Sigmoid colon (tissue), 7 donors: ENCODE results near the gene CSNK1D. TPM values are rescaled to one million over a fixed set of nuclear protein-coding genes. Genes with fewer than 3 reads are reported as not detected.

Source experiments
- DNase-seq: peaks from one replicate; pipeline ENCODE4 v3.0.0-alpha.2; 2019
- H3K27ac ChIP-seq, 4 donors: fragments of 200-600 bp; sonication (generic); one replicate each; pipeline ENCODE4 v1.5.1; 2016 to 2019; ENCODE audit warnings: mild to moderate bottlenecking in 1 of 4
- H3K27me3 ChIP-seq, 3 donors: fragments of 200-600 bp; sonication (generic); one replicate each; pipeline ENCODE4 v1.5.1; 2019; ENCODE audit warnings: mild to moderate bottlenecking in 1 of 3
- H3K36me3 ChIP-seq, 4 donors: fragments of 200-600 bp; sonication (generic); one replicate each; pipeline ENCODE4 v1.5.1; 2016 to 2019
- H3K4me1 ChIP-seq, 4 donors: fragments of 200-600 bp; sonication (generic); one replicate each; pipeline ENCODE4 v1.5.1; 2017 to 2019
- H3K4me3 ChIP-seq, 4 donors: fragments of 200-600 bp; sonication (generic); one replicate each; pipeline ENCODE4 v1.5.1; 2017 to 2019; ENCODE audit warnings: mild to moderate bottlenecking in 2 of 4, moderate library complexity in 1 of 4
- H3K9me3 ChIP-seq, 4 donors: fragments of 200-600 bp in 3 of 4; sonication (generic) in 3 of 4; one replicate each; pipeline versions ENCODE4 v1.5.1 to v1.6.1; 2013 to 2019
- CTCF ChIP-seq, 4 experiments: fragments of 450-650 bp in 3 of 4; fragments of 200-600 bp in 1 of 4; IDR thresholded peaks; one replicate each; pipeline ENCODE4 v1.5.1; 2016 to 2019; ENCODE audit warnings: antibody characterized with exemption in 4 of 4, mild to moderate bottlenecking in 3 of 4, moderate library complexity in 2 of 4
- EP300 ChIP-seq, 4 donors: sonication (generic); formaldehyde crosslinking; IDR thresholded peaks; one replicate each; pipeline ENCODE4 v1.6.1; 2017; ENCODE audit warnings: antibody characterized with exemption in 4 of 4
- POLR2A ChIP-seq, 2 donors: fragments of 450-650 bp; IDR thresholded peaks; one replicate each; pipeline ENCODE4 v1.6.1; 2016; ENCODE audit warnings: antibody characterized with exemption in 2 of 2, mild to moderate bottlenecking in 2 of 2, moderate library complexity in 2 of 2
- POLR2AphosphoS5 ChIP-seq, 4 donors: sonication (generic); formaldehyde crosslinking; IDR thresholded peaks; one replicate each; pipeline ENCODE4 v1.6.1; 2017; ENCODE audit warnings: antibody characterized with exemption in 4 of 4
- WGBS, 2 donors: extraction: QIAGEN DNeasy Blood & Tissue Kit; methylation state at CpG; one replicate each; pipeline ENCODE4 v1.1.7; 2013; 5-methylcytosine and 5-hydroxymethylcytosine counted together
- intact Hi-C: fragments of 100-400 bp; cut with DNase I; formaldehyde crosslinking; loops from one replicate; pipeline ENCODE4 v1.15.1; 2023
- polyA plus RNA-seq, 3 donors: library from polyadenylated mRNA; stranded (reverse); fragments of 200-250 nt; gene quantifications; one replicate each; pipeline ENCODE4 v1.2.3, GENCODE V29; 2013
- total RNA-seq, 4 donors: library from RNA; depleted of rRNA; stranded (reverse); fragments of >200 nt; gene quantifications; one replicate each; pipeline ENCODE4 v1.1.0, GENCODE V29; 2016
- donor health status: healthy with polysubstance abuse.
- donor health status: Bipolar disorder and iron deficiency.
- donor health status: healthy.

CSNK1D gene
- total and polyA plus RNA-seq, 7 donors, result 45.1 to 142 (median 55.9) TPM

DNA sequence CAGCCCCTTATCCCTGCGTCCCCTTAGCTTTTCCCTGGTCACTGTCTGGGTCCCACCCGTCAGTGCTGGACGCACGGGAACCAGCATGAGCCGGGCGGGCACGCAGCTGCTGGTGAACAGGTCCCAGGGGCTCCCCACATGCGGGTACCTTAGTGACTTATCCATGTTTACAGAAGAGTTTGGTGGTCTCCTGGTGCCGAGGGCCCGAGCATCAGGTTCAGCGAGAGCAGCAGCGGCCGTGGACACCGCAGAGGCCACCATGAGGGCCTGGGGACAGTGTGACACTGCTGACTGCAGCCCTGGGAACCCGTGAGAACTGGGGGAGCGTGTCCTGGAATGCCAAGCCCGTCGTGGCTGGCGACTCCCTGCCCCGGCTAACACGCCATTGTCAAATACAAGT is 37.4 kb upstream of the CSNK1D start:
- no peak for DNase-seq
- Histone ChIP-seq H3K4me3 (no peak overlapping the region), H3K36me3 (no peaks in the 10 kb centered on the region), H3K9me3 (no peaks in the 10 kb centered on the region), H3K4me1 (no peaks in the 10 kb centered on the region), H3K27ac (no peak overlapping the region), H3K27me3 (peaks cover 17 to 49% (median 33%) of the 10 kb centered on the region in 3 donors)
- TF ChIP-seq EP300 (IDR thresholded peaks at IDR 0.05) (no peak), POLR2A (IDR thresholded peaks at IDR 0.05) (no peak), POLR2AphosphoS5 (IDR thresholded peaks at IDR 0.05) (no peak), CTCF (IDR thresholded peaks at IDR 0.05) (no peak)
- 85 to 92% methylated on average over 21 of the region's 21 CpGs for WGBS, 2 donors
- intact Hi-C loops, result no loop called here

GRCh38 chr17:82309656-82310570 is 36.4 kb upstream of the CSNK1D start:
- no peaks in the 10 kb centered on the region for H3K9me3 ChIP-seq
- no peak overlapping the region for H3K4me3 ChIP-seq
- no peaks in the 10 kb centered on the region for H3K4me1 ChIP-seq
- intact Hi-C loops, result no loop called here
- TF ChIP-seq POLR2A (IDR thresholded peaks at IDR 0.05) (no peak), EP300 (IDR thresholded peaks at IDR 0.05) (no peak), POLR2AphosphoS5 (IDR thresholded peaks at IDR 0.05) (no peak), CTCF (IDR thresholded peaks at IDR 0.05) (no peak)
- H3K27ac ChIP-seq, result no peak overlapping the region
- H3K27me3 ChIP-seq, result peaks cover 8 to 39% (median 23%) of the 10 kb centered on the region in 3 donors
- H3K36me3 ChIP-seq, result no peaks in the 10 kb centered on the region
- no peak for DNase-seq
- 53 to 82% methylated on average over 27 of the region's 27 CpGs for WGBS, 2 donors

GRCh38 chr17:82305727-82306300 is 32.3 kb upstream of the CSNK1D start:
- H3K36me3 ChIP-seq, result no peaks in the 10 kb centered on the region
- H3K9me3 ChIP-seq, result no peaks in the 10 kb centered on the region
- DNase-seq, result no peak
- TF ChIP-seq CTCF (IDR thresholded peaks at IDR 0.05), result no peak
- intact Hi-C loops, result no loop called here
- no peak overlapping the region for H3K4me3 ChIP-seq
- WGBS, 2 donors, result 65 to 89% methylated on average over 20 of the region's 20 CpGs
- peaks cover 0 to 6% (median 4%) of the 10 kb centered on the region in 3 donors for H3K27me3 ChIP-seq
- H3K27ac ChIP-seq, result peak overlapping the region in 3 of 4 donors; percentile 31 to 74 (median 40)
- H3K4me1 ChIP-seq, result peaks cover 0 to 5% (median 3%) of the 10 kb centered on the region in 4 donors

- Histone ChIP-seq H3K4me3 (no peak overlapping the region), H3K36me3 (no peaks in the 10 kb centered on the region), H3K27me3 (no peaks in the 10 kb centered on the region), H3K9me3 (no peaks in the 10 kb centered on the region), H3K4me1 (peaks cover 0 to 7% (median 6%) of the 10 kb centered on the region in 4 donors), H3K27ac (peak overlapping the region in 3 of 4 donors; percentile 31 to 74 (median 40))
- TF ChIP-seq EP300 (IDR thresholded peaks at IDR 0.05) (no peak), CTCF (IDR thresholded peaks at IDR 0.05) (no peak), POLR2A (IDR thresholded peaks at IDR 0.05) (no peak), POLR2AphosphoS5 (IDR thresholded peaks at IDR 0.05) (no peak)
- 87 to 90% methylated on average over 23 of the region's 23 CpGs for WGBS, 2 donors
- no peak for DNase-seq
- intact Hi-C loops, result no loop called here
Observed at GRCh38 chr17:82304826-82305726, 31.6 kb upstream of the CSNK1D start.
